IPS-18c (cell line): ENCODE data around the gene DTNBP1.

Experiments
- H3K4me3 ChIP-seq: 2 replicates; pipeline ENCODE4 v1.7.0; 2013; ENCODE audit warnings: low read depth, mild to moderate bottlenecking, low read length, moderate library complexity; ENCODE audit not compliant: insufficient read depth
- H3K9me3 ChIP-seq: one replicate; pipeline ENCODE4 v1.6.1; 2013; ENCODE audit warnings: mild to moderate bottlenecking, low read length, moderate library complexity; ENCODE audit not compliant: control insufficient read depth, insufficient read depth

Gene DTNBP1

DNA sequence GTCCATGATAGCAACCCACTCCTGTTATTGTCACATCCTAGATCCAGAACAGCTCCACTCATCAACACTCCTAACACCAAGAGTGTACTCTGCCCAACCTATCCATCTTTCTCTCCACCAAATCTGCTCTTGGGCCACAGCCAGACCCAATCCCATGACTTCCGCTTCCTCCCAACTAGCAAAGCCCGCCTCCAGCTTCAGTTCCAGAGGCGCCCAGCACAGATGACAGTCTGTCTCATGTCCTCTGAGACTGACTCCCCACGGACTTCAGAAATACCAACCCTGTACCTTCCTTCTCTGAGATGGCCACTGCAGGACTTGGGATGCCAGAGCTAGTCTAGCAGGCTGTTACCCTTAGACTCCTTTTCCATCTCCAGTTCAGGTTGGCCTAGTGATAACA lies 48.6 kb downstream of the DTNBP1 start:
- Histone ChIP-seq H3K4me3 (no peak overlapping the region), H3K9me3 (no peaks in the 10 kb centered on the region)

DNA sequence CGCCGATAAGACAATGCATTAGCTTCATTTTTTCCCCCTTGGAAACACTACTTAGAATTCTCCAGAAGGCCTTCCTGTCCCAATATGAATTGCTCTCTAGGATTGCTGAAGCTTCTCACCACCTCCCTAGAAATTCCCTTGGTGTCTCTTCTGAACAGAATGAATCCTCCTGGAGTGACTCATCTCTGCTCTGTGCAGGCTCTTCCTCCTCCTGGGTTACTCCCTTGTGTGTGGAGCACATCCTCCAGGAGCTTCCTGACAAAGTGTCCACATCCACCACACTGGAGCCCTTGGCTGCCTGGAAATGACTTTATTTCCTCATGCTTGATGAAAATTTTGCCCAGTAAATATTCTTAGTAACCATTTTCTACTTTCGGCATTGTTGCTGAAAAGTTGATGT lies 54.4 kb downstream of the DTNBP1 start:
- no peaks in the 10 kb centered on the region for H3K9me3 ChIP-seq

DNA sequence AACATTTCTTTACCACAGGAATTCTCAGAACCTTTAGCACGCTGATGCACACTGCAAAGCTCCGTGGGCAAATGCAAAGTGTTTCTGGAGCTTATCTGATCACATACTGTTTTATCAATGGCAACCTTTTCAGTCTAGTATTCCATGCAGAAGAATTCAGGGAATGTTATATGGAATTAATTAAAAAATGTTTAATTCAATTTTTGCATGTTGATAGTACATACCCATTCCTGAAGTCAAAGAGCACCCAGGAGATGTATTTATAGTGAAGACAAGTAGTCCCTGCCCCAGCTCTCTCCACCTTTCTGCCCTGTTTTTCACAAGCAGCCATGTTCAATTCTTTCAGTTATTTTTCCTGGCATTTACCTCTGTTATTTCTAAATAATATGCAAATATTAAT lies 55.2 kb downstream of the DTNBP1 start:
- H3K4me3 ChIP-seq: no peak overlapping the region
- H3K9me3 ChIP-seq: no peaks in the 10 kb centered on the region

More for the DNA sequence above, 54.4 kb downstream of the DTNBP1 start:
- no peak overlapping the region for H3K4me3 ChIP-seq

DNA sequence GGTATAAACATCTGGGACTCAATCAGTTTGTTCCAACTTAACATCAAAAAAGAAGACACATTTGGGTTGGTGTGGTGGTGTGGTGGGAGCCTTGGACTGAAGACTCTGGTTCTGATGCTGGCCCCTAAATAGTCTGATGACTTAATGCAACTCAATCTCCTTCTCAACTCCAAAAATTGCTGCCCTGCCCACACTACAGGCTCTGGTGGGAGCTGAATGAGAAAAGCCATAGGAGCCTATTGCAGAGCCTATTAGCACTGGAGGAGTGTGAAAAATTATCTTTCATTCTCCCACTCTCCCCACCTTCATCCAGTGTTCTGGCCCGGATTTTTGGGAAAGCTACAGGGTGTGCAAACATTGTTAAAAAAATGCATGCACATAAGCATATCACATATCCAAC lies 56.5 kb downstream of the DTNBP1 start:
- H3K9me3 ChIP-seq: no peaks in the 10 kb centered on the region
- no peak overlapping the region for H3K4me3 ChIP-seq

DNA sequence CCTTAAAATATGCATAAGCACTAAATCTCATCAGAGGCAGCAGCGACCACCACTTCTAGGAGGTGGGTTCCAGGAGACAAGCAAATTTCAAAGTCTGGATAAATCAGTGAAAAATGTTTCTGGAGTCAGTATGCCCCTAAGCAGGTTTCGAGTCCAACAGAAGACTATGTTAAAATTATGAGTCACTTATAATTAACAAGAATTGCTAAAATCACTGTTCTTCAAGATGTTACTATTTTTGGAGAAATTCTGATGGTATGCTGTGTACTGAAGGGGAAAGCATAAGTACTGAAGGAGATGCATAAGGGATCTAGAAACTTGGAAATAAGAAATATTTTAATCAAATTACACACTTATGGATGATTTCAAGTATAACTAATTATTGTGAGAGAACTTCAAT lies 58.0 kb downstream of the DTNBP1 start:
- H3K9me3 ChIP-seq: peaks cover 2% of the 10 kb centered on the region
- H3K4me3 ChIP-seq: no peak overlapping the region

DNA sequence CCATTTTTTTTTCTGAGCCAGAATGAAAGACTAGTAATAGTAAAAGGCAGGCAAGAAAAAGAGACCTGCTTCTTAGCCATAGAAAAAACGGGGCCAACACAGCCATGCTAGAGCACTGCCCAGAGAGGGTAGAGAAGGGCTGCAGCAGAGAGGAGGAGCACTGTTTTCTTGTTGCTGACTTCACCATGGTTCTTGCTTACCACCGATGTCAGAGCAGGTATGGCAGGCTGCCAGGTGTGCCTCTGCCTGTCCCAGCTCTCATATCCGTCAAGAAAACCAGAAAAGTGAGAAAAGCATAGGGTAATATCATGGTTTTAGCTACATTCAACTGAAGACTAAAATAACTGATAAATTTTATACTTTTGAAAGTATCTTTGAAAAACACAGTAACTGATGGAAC lies 60.7 kb downstream of the DTNBP1 start:
- H3K9me3 ChIP-seq: peaks cover 2% of the 10 kb centered on the region
- no peak overlapping the region for H3K4me3 ChIP-seq

DNA sequence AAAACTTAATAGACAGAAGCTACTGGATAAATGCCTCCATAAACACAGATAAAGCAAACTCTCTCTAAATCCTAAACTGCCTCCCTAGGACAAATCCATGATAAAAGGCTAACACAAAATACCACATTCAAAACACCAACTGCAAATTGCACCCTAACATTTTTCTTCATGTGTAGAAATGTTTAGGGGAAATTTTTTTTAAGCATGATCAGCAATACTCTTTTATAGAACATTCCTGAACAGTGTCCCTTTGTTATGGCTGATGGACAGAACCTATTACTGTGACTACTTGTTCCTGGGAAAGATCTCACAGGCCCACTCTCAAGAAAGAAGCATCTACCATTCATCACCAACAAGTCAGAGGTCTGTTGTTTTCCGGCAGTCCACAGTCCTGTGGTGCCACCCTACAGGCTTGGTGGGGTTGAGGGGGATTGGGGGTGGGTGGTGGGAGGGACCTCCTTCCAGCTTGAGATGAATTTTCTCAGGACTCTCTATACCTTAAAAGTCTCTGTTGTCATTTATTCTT lies 64.5 kb downstream of the DTNBP1 start:
- H3K9me3 ChIP-seq: peaks cover 2% of the 10 kb centered on the region

DNA sequence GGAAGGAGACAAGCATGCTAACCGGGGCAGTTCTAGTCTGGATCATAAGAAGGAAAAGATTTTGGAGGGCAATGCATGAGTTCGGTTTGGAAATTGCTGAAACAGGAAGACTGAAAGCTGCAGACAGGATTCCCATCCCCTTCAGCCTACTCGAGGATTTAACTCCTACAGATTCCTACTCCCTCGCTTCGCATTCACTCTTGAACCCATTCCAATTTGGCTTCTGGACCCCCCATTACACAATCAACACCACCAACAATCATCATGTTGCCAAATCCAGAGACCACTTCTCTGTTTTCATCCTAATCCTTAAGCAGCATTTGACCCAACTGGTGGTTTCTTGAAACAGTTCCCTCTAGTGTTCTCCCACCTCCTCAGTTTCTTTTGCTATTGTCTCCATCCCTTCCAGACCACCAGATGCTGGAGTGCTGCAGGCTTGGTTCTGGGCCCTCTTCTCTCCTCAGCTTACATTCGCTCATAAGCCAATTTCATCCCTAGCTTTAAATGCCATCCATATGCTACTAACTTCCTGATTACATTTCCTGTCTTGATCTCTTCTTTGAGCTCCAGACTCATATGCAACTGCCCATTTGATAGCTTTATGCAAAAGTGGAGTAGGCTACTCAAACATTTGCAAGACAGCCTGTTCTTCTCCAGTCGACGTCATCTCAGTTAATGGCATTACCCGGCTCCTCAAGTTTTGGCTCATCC lies 66.5 kb downstream of the DTNBP1 start:
- Histone ChIP-seq H3K4me3 (no peak overlapping the region), H3K9me3 (peaks cover 2% of the 10 kb centered on the region)

More for the DNA sequence above, 64.5 kb downstream of the DTNBP1 start:
- no peak overlapping the region for H3K4me3 ChIP-seq

DNA sequence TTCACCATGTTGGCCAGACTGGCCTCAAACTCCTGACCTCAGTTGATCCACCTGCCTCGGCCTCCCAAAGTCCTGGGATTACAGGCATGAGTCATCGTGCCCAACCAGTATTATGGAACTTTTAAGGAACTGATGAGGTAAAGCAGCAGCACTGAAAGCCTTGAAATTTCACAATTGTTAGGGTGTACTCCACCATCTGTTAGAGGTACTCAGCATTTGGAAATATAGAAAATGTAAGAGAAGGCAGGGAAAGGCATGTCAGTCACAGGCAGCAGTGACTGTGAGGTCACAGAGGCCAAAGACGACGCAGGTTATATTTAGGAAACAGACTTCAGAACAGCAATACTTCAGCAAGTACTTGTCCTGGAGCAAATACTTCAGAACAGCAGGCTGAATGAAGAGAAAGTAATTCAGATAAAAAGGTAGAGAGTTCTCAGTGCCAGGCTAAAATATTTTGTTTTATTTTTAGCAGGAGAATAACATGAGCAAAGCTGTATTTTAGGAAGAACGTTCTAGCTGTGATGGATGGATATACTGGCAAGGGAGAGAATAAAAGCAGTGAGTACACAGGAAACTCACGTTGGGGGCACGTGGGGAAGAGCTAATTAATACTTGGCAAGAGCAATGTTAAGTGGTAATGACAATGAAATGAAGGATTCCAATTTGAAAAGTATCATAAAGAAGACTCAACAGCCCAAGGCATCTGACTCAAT lies 67.2 kb downstream of the DTNBP1 start:
- no peak overlapping the region for H3K4me3 ChIP-seq
- H3K9me3 ChIP-seq: peaks cover 2% of the 10 kb centered on the region

DNA sequence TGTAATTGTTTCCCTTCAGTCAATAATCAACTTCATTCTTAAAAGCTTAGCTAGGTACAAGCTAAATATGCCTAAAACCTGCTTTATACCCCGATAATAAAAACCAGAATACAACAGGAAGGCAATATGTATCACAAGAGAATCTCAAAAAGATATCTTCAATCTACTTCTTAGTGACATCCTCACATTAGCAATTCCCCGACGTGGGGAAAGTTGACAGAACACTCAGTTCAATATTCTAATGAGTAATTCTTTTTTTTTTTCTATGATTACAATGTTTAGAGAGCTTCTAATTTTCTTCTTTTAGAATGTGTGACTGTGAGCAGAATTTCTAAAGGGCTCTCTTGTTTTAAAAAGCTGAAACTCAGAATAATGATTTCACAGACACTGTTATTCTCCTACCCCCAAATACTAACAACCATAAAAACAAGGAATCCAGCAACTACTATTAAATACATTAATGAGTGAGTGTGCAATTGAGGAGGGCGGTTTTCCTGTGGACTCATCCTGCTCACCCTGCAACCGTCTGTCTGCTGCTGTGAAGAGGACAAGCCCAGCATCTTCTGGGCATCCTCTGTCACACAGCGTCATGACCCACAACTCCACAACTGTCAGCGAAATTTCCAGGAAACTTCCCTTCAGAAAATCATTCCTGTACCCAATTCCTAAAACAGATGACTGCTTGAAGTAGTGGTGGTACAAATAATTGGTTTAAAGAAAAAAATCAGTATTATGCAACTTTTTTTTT lies 68.1 kb downstream of the DTNBP1 start:
- Histone ChIP-seq H3K4me3 (no peak overlapping the region), H3K9me3 (no peaks in the 10 kb centered on the region)

DNA sequence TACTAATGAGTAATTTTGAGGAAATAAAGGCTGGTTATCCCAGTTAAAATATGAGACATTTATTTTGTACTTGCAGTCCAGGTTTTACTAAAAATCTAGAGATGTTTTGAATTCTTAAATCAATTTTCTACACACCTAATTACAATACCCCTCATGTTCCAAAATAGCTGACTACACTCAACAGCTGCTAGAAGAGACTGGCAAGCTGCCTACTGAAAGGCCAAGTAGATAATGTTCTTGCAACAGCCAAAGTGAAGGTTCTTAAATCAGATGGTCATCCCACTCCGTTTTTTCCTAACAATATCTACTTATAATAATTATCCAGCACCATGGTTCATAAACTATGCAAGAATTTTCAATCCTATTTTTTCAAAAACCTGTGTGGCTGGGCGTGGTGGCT lies 69.0 kb downstream of the DTNBP1 start:
- Histone ChIP-seq H3K4me3 (no peak overlapping the region), H3K9me3 (no peaks in the 10 kb centered on the region)

DNA sequence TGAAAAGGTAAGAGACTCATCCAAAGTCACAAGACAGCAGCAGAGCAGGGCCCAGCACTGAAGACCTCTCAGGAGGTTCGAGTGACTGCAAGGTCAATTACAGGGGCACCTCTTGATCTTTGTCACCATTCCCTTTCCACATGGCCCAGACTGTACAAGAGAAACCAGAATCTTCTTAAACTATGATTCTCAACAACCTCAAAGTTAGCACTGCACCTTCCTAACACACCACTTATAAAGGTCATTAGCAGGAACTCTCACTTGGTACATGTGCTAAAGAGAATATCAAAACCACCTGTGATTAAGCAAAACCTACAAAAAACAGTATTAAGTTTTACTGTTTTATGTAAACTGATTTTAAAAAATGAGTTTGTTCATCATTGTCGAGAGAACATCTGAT lies 70.2 kb downstream of the DTNBP1 start:
- Histone ChIP-seq H3K4me3 (no peak overlapping the region), H3K9me3 (no peaks in the 10 kb centered on the region)

DNA sequence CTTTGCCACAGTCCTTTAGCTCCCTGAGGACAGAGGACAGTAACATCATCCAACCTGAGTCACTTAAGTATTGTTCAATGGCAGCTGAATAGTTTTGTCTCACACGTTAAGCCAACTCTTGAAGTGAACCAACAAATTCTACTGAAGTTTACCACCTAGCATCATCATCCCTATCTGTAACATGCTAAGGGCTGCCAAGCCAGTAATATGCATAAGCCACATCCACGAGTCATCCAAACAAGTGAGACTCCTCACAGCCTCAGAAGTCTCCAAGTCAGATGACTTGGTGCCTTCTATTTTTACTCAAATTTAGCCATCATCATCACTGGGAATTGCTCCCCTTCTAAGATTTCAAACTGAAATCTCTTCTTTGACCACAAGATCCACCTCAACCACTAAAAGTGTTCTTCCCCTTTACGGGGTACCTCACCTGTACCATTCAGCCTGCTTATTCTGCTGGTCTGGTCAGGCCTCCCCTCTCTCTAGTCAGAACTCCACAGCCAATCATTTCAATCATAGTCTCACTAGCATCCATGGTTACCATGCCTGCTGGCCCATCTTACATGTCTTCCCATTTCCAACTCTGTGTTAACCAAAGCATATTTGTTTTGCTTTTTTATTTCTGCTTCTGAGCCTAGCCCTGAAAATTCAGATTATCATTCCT lies 73.7 kb downstream of the DTNBP1 start:
- no peaks in the 10 kb centered on the region for H3K9me3 ChIP-seq
- H3K4me3 ChIP-seq: no peak overlapping the region

DNA sequence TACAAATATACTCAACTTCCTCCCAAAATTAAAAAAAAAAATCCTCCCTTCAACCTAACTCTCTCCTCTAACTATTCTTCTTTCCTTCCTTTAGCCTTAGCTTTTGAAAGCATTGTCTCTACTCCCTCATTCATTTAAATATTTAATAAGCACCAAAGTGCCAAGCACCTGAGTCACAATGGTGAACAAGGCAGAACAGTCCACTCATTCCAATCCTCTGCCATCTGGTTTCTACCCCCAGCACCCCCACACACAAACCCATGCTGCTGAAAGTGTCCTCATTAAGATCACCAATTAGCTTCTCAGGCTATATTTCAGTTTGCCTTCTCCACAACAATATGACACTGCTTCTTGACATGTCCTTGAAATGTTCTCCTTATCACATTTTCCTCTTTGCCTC lies 76.3 kb downstream of the DTNBP1 start:
- Histone ChIP-seq H3K4me3 (no peak overlapping the region), H3K9me3 (no peaks in the 10 kb centered on the region)

DNA sequence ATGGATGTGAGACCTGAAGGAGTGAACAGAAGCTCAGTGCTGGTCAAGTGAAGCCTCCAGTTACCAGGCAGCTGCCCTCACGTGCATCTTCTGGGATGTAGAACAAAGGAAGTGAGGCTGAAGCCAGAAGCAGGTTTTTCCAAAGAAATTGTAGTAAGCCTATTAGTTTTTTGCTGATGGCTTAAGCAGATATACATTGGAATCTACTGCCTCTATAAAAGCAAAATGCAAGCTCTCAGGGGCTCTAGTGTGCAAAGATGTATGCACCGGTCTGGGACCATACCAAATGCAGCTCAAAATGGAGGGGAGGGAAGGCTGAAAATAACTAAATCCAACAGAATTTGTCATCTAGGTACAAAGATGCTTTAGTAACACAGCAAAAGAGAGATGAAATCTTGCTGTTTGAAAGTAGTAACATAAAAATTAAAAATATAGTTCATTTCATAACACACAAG lies 77.0 kb downstream of the DTNBP1 start:
- Histone ChIP-seq H3K4me3 (no peak overlapping the region), H3K9me3 (no peaks in the 10 kb centered on the region)

DNA sequence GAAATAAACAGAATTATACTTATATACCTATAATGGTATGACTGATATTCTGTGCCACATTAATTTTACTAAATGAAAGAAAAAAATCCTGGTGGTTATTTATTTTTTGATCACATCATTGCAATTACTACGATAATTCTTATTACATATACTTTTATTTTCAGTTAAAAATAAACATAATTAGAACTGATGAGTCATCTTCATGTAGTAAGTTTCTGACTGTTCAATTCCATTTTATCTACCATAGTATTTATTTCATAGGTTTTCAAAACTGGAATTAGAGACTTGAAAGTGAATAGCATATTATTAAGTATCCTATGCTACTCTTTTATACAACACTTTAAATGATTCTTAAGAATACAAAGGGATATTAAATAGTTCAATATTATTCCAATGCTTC lies 80.3 kb downstream of the DTNBP1 start:
- Histone ChIP-seq H3K9me3 (no peaks in the 10 kb centered on the region), H3K4me3 (no peak overlapping the region)

DNA sequence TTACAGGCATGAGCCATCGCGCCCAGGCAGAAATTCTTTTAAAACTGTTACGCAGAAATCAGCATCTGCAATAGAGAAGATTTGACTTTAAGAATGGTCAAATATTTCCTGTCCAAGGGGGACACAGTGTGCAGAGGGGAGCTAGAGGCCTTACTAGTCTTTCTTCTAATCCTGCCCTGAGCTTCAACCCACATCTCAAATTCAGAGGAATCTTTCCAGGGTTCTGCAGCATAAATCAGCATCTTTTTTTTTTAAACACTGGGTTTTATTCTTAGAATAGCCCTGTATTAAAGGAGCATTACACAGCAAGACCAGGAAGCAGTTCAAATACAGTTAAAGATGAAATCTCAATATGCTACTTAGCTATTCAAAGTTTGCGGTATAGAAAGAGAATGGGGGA lies 81.1 kb downstream of the DTNBP1 start:
- no peaks in the 10 kb centered on the region for H3K9me3 ChIP-seq
- H3K4me3 ChIP-seq: no peak overlapping the region
